GM18508 (cell line): Measurements from ENCODE around the gene GAN.
"Not testable (repeated sequence)": the region's sequence is repeated elsewhere in the genome, so short reads cannot be mapped to it uniquely, and the experiment has no call there.

Experiments
- ATAC-seq: cut with Tn5 transposase; IDR thresholded peaks from one replicate; pipeline ENCODE4 v1.9.1; 2021; ENCODE audit warnings: moderate number of reproducible peaks; ENCODE audit not compliant: insufficient read depth, unreplicated experiment

The GAN gene

DNA sequence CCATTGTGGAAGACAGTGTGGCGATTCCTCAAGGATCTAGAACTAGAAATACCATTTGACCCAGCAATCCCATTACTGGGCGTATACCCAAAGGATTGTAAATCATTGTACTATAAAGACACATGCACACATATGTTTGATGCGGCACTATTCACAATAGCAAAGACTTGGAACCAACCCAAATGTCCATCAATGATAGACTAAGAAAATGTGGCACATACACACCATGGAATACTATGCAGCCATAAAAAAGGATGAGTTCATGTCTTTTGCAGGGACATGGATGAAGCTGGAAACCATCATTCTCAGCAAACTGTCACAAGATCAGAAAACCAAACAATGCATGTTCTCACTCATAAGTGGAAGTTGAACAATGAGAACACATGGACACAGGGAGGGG lies 30.4 kb downstream of the GAN start:
- not testable (repeated sequence) for ATAC-seq

DNA sequence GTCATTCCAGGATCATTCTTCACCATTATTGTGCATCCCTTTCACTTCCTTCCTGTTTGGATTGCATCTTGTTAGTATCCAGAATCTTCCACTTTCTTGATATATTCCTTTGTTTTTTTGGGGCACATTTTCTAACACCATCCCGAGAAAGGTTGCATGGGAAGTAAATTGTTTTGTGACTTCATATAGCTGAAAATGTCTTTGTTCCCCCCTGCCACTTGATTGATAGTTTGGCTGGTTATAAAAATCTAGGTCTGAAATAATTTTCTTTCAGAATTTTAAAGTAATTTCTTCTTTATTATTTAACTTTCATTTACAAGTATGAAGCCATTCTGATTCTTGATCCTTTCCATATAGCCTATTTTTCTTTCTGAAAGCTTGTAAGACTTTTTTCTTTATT lies 32.7 kb downstream of the GAN start:
- no peak for ATAC-seq

DNA sequence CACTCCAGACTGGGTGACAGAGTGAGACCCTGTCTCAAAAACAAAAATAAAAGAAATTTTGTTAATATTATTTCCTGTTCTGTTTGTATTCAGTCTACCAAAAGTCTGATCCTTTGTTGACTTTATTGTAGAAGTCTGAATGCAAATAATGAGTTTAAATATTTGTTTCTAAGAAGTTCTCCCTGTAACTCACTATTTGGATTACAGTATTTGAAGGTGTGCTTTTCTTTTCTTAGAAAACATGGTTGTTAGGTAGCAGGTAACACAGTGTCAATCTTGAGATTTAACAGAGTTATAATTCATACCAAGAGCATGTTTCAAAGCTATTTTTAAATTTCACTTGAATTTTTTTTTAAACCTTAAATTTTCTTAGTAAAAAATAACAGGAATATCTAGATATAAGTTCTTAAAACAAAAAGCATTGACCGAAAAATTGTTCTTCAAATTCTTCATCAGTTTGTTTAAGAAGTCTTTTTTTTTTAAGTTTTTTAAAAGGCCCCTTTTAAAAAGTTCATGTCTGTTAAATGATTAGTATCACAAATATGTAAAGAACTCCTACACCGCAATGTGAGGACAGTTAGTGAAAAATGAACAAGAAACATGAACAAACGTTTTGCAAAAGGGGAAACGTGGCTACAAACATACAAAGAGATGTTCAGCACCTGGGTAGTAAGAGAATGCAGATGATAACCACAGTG lies 35.0 kb downstream of the GAN start:
- no peak for ATAC-seq

DNA sequence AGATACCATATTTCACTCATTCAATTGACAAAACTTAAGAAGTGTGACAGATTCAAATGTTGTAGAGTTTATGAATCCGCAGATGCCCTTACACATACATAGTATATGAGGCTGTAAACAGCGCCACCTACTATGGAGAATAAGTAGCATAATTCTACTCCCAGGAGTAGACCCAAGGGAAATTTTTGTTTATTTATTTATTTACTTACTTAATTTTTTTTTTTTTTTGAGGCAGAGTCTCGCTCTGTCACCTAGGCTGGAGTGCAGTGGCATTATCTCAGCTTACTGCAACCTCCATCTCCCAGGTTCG lies 35.5 kb downstream of the GAN start:
- no peak for ATAC-seq

DNA sequence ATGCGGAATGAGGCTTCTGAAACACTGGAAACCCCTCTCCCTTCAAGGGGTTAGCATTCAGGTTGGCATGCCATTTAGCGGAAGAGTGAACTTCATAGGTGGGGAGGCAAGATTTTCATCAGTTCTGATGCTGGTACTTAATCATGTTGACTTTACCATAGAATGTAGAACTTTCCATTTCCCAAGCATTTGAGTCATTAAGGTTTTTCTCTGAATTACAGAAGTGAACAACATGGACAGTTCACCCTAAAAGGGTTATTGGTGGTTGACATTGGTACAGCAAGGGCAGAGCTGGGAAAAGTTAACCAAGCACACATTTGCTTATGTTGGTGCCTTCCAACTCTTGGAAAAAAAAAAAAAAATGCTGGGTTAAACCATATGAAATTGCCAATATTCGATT lies 39.1 kb downstream of the GAN start:
- no peak for ATAC-seq

DNA sequence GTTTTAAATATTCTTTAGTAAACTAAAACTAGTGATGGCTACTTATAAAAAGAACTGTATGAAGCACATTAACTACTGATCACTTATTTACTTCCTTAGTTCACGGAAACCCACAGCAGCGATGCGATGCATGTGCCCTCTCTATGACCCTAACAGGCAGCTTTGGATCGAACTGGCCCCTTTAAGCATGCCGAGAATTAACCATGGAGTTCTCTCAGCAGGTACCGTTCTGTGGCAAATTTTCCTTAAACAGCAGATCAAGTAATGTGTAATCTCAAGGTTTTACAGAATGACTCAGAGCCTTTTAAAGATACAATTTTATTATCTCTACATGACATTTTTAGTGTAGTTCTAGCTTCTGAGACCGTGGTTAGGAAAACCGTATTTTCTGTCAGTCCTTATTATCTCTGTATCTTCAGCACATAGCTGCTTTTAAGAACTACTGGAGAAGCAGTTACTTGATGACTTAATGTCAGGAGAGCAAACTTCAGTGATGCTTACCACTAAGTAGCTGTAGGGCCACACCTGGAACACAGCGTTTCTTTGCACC lies 43.0 kb downstream of the GAN start:
- ATAC-seq = no peak

DNA sequence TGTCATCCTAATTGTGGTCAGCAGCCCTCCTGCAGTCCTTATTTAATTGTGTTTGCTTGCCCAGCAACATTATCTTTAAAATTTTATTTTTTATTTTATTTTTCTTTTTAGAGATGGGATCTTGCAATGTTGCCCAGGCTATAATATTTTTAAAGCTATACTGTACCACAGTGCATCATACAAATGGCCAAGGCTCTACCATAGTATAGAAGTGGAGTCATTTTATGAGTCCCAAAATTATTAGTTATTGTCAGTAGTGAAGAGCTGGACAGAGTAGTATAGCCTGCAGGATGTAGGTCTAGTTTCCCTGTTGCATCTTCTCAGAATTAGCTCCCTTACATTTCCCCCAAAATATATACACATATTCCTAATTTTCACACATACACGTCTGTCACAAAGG lies 44.1 kb downstream of the GAN start:
- no peak for ATAC-seq

DNA sequence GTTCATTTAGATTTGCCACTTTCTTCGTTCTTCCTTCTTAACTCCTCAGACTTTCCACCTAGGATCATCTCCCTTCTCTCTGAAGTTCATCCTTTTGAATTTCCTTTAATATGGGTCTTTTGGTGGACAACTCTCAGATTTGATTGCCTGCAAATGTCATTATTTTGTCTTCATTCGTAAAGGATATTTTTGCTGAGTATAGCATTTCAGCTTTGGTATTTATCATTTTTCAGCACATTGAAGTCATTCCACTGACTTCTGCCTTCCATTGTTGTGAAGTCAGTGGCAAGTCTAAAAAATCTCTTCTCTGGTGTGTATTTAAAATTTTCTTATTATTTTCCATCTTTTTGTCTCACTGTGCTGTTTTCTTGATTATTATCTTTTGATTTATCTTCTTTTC lies 45.4 kb downstream of the GAN start:
- no peak for ATAC-seq

DNA sequence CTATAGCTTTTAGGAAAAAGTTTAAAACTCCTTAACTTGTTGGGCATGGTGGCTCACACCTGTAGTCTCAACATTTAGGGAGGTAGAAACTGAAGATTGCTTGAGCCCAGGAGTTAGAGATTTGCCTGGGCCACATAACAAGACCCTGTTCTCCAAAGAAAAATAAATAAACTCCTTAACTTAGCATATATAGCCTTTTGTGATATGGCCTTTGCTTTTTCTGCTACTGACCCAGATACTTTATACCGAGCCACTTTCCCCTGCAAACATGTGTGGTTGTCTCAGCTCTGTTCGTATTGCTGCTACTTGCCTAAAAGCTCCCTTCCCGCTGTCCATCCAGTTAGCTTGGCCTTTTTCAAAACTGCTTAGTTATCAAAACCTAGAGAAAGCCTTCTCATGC lies 51.0 kb downstream of the GAN start:
- ATAC-seq = no peak

DNA sequence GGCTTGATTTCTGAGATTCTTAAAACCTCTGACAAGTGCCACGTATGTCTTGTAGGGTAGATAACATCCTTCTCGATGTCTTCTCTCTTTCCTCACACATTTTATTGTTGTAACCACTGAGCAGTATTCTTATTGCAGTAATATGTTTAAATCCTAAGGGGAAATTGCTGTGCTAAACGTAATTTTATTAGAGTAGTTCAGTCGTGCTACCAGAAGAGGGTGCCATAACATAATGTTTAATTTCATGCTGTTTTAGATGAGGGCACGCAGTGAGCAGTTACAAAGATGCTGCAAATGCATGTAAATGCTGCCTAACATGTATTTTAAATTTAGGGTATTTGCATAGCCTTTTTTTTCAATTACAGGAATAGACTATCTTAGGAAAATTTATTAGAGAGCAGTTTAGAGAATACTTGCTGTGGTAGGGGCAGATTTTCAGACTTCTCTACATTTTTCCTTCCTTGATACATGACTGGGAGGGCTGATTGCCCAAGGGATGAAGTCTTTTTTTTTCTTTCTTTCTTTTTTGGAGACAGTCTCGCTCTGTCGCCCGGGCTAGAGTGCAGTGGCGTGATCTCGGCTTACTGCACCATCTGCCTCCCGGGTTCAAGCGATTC lies 51.7 kb downstream of the GAN start:
- ATAC-seq = no peak

DNA sequence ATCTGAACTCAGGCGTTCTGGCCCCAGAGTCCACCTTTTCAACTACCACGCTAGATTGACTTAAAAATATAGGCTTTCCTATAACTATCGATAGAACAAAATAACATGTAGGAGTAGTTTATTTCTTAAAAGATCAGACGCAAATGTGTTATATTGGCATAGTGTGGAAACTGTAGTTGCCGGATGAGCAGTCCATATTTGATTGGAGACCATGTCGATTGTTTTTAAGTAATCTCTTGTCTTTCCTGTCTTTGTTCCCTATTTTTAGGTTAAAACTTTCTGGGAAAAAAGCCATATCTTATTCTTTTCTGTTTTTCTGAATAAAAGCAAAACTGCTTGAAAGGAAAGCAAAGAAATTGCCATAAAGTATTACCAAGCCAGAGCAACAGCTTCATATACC lies 53.1 kb downstream of the GAN start:
- ATAC-seq = no peak

DNA sequence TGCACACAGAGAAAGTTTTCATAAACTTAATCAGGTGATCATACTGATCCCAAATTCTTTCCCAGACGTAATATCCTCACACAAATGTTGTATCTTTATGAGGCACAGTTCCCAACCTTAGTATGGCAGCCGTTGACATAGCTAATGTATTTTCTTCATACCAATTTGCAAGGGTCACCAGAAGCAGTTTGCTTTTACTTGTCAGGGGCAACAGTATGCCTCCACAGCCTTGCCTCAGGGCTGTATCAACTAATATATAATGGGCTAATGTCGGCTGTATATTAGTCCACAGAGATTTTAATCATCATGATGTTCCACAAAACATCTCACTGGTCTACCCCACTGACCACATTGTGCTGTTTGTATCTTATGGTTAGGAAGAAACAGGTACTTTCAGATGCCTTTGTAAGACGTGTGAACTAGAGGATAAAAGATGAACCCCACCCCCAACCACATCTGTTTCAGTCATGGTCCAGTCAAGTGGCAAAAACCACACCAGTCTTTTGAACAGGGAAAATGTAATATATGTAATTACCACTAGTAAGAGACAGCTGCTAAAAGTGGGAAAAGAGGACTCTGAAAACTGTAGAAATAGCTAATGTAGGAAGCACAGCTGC lies 55.2 kb downstream of the GAN start:
- no peak for ATAC-seq

DNA sequence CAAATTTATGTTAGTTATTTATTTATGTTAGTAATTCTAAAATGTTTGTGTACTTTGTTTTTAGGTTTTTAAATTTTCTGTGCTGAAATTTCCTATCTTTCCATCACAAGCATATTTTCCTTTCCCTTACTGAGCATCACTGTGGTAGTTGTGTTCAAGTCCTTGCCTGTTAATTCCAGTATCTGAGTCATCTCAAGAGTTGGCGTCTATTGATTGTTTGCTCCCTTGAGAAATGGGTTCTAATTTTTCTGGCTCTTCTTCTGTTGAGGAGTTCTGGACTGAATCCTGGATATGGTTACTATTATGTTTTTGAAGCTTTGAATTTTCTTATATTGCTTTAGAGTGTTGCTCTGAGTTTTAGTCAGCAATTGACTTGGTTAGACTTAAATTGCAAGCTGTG lies 56.3 kb downstream of the GAN start:
- no peak for ATAC-seq

DNA sequence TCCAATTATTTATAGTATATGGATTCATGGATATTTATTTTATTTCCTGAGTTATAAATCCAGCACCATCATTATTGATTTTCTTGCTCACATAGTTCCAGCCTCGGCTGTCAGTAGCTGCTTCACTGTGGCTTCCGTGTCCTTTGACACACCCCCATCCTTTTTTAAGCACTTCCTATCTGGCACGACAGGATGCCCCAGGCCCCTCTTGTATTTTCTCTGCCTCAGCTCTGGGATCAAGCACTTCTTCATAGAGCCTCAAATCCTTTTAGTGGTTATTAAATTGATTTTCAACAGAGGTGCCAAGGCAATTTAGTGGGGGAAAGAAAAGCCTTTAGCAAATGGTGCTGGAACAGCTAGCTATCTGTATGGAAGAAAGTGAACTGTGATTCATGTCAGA lies 59.8 kb downstream of the GAN start:
- no peak for ATAC-seq

DNA sequence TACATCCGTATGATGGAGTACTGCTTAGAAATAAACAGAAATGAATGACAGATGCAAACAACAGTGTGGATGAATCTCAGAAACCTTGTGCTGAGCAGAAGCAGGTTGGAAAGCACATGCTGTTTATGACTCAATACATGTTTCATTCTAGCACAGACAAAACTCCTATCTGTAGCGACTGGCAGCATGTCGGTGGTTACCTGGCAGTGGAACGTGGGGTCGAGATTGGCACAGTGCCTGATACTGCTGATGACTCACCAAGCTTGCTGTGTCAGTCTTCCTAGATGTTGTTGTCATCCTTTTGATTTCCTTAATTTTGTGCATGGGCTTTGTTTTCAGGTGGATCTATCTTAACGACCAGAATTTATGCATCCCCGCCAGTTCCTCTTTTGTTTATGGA lies 62.1 kb downstream of the GAN start:
- no peak for ATAC-seq

DNA sequence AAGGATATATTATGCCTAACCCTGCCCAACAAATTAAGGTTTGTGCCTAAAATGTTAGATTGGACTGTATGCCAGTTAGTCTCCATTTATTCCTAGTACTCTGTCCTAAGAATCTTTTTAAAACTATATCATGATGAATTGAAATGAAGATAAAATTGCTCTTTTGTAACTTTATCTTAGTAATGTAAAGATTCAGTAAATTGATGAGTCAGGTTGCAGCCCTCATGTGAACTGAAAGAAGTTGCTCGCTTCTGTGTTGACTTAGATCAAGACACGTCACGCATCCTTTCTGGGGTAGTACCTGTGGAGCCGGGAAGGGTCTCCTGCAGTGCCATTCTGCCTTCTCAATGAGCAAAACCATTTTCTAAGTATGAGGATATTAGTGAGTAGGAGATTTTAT lies 63.3 kb downstream of the GAN start:
- no peak for ATAC-seq

DNA sequence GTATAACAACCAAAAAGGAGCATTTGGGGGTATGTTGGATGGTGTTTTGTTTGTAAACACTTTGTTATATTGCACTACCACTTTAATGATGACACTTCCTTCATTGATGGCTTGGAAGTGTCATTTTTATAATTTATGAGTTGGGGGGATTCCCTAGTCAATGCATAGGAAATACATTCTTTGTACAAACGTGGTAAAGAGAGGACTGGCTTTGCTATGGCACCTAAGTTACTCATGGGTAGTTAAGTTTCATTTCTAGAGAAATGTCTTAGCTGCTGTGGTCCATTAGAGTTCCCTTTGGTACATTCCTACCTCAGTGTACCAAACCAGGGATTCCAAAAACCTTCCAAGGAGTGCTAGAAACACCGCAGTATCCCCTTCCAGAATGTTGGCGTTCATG lies 66.2 kb downstream of the GAN start:
- no peak for ATAC-seq

DNA sequence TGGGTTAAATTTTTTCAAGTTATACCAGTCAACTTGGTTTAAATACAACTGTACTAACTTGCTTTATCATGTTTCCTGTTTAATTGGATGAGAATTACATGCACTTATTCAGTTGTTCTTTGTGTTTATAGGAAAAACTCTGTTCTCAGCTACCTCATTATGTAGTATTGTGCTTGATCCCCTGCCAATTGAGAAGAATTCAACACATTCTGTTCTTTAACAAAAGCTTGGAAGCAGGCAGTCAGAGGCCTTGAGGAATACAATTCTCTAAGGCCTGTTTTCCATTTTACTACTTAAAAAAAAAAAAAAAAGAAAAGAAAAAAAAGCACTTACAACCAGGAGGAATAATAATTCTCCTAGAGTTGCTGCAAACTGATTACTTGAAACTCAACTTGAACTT lies 69.2 kb downstream of the GAN start:
- no peak for ATAC-seq

DNA sequence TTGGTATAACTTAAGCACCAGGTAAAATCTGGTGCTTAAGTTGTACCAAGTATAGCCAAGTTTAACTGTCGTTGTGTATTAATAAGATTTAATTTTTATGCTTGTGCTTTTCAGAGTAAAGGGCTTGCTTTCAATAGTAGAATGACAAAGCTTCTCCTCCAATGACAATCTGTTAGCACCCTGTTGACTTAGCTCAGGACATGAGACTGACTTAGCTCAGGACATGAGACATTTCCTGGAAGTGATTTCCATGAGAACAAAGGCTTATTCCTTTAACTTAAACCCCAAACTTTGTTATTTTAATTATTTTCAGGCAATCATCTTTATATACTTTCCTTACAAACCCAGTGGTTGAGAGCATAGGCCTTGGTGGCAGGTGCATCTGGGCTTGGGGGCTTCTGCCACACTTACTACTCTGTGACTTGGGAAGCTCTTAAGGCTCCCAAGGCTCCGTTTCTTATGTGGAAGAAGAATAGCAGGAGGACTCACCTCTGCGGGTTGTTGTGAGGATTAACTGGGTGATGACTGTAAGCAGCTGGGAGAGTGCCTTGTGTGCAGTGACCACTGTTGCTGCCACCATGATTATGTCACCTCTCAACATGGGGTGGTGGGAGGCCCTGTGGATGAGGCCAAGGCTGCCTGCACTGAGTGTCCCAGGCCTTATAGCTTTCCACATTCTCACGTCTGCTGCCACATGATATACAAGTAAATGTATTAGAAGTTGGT lies 70.4 kb downstream of the GAN start:
- ATAC-seq = no peak

DNA sequence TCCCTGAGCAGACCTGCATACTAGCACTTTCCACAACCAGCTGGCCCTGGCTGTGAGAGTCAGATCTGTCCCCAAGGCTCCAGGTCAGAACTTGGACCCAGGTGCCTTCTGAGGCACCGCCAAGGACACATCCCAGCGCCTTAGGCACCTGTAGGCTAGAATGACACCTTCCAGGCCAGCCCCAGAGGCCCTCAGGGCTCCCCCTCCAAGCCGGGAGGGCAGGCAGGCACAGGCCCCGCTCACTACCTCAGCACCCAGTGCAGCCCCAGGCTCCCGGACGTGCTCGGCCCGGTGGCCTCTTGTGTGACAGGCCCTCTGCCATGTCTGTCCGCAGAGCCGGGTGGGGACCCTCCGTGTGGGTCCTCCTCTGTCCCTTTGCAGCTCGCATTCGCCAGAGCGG lies 73.6 kb downstream of the GAN start:
- no peak for ATAC-seq

DNA sequence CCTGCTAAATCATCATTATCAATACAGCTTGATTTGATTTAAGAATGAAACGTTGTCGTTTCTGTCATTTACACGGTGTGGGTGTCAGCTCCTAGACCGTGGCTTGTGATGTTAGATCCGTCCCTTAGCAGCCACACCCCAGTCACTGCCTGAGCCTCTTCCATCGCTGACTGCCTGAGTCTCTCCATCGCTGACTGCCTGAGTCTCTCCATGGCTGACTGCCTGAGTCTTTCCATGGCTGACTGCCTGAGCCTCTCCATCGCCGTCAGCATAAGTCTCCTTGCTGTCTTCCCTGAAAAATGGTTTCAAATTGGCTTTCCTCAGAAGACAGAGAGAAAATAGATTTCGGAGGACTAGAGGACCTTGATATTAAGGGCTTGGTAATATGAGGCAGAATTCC lies 76.1 kb downstream of the GAN start:
- no peak for ATAC-seq
